EL (cell line): ENCODE results near the gene SGK2.
A peak's percentile ranks its signal among the peaks of the same experiment; 100 is the strongest.

Experiments
- DNase-seq: peaks from one replicate; pipeline ENCODE4 v3.0.0-alpha.2; 2016

The SGK2 gene

DNA sequence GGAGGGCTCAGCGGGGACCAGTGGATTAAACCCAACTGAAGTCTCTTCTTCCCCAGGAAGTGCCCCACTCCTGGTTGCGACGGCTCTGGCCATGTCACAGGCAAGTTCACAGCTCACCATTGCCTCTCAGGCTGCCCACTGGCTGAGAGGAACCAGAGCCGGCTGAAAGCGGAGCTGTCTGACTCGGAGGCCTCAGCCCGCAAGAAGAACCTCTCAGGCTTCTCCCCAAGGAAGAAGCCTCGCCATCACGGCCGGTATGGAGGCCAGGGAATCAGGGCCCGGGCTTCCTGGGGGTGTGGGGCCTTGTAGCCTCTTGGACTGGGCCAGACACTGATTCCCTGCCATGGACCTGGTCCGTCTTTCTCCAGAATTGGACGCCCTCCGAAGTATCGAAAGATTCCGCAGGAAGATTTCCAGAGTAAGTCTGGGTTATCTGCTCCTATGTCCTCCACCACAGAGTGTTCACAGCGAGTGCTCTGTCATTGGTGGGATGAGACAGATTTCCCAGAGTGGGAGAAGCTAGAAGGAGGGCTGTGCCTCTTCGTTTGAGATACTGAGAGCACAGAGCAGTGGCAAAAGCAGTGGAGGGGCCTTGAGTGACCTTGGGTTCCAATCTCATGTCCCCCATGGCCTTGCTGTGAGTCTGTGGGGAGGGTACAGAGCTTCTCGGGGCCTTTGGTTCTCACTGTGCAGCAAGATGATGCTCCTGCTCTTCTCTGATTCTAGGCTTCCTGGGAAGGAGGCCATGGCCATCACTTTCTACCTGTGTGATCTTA lies 22.6 kb upstream of the SGK2 start:
- no peak for DNase-seq

DNA sequence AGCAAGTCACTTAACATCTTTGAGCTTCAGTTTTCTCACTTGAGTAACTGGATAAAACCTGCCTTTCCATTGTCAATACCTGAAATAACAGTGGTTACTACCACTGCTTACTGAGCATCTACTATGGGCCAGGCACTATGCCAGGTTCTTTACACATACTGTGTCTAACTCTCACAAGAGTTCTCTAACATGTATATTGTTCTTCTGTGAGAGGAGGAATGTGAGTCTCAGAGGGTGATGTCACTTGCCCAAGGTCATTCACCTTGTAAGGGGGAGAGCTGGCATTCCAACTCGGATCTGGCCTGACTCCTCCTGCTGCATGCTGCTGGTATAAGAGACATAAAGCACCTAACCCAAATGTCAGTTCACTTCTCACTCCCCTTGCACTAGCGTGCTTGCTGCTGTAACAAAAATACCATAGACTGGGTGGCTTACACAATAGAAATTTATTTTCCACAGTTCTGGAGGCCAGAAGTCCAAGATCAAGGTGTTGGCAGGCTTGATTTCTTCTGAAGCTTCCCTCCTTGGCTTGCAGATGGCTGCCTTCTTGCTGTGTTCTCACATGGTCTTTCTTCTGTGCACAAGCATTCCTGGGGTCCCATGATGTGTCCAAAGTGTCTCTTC lies 21.9 kb upstream of the SGK2 start:
- peak; percentile 34 for DNase-seq

DNA sequence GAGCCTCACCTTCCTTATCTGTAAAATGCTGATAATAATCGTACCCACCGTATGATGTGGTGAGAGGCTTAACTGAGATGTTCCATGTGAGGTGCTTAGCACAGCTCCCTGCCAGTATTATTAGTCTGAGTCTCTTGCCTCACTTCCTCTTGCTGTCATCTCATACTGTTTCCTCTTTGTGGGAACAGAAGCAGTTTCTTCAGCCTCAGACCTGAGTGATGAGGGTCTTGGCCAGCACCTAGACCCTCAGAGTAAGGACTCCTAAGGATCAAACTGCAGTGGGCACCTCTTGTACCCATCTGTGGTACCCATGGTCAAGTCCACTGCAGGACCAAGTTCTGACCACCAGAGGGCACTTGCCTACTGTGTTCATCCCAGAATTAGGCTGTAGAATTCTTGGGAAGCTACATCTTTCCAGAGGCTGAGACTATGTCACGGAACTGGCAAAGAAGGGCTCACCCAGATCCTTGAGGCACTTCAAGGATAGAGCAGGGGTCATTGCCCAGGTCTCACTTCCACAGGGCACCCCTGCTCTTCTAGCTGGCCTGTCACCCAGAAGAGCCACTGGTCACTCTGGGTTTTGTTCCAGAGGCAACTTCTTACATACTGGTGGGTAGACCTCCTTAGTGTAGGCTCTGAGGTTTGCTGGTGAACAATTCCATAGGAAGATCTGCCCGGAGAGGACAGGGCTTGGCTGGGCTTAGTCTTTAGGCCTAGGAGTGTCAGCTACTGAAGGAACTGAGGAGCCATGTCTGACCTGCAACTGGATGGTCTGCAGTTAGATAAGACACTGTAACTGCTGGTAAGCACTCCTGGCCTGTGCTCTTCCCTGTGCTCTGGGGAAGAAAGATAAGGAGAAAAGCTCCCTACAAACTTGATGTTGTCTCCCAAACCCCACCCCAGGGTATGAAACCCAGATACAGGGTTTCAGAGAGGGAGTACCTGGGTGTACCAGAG lies 20.6 kb upstream of the SGK2 start:
- peak; percentile 60 for DNase-seq

DNA sequence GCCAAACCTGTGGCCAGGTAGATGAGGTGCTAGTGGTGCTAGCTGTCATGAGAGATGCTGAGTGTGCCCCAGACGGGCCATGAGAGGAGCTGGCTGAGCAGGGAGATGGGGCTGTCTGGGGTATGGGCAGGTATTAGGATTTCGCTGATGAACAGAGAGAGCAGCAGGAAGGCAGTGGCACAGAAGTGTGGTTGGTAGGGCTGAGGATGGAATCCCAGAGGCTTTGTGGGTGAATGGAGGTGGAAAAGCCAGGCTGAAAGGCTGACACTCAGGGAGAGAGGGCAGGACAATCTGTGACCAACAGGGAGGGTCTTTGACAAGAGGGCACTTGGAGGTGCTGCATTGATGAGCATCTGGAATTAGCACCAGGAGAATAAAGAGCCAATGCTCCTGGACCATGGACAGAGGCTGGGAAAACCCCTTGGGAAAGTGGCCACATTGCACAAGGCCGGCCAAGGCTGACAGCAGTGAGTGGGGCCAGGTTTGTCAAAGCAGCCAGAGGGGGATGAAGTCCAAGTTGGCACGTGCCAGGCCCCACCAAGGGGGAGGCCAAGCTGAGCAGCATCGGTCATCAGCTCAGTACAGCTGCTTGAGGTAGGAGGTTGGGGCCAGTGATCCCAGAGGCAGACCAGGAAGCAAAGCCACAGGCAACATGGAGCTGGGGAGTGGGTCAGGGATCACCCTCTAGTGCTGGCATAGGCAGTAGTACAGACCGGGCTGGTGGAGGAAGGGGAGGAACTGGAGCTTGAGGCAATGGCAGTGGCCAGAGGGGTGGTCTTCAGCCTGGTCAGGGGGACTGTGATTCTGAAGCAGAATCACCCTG lies 19.7 kb upstream of the SGK2 start:
- DNase-seq: no peak

DNA sequence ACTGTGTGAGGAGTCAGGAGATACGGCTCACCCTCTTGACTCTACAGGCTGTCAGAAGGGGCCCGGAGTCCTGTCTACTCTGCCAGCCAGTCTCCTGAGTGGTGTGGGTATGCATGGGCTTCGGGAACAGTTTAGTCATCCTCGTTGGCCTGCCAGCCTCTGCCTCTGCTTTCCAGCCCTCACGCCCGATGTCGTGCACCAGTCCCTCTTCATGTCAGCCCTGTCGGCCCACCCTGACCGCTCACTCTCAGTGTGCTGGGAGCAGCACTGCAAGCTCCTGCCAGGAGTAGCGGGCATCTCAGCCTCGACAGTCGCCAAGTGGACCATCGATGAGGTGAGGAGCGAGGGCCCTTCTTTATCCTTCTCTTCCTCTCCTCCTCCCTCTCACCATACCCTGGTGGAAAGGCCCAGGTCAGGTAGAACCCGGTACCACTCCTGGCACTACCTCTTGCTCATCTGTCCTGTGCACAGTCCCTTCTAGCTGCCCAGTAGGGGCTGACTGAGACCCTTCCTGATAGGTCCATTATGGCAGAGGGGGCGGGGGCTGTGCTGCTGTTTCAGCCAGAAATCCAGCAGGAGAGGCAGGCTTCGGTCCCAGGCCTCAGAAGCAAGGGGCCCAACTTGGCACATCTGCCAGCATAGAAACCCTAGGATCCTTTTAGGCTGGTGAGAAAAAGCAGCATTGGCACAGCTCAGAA lies 18.7 kb upstream of the SGK2 start:
- no peak for DNase-seq

DNA sequence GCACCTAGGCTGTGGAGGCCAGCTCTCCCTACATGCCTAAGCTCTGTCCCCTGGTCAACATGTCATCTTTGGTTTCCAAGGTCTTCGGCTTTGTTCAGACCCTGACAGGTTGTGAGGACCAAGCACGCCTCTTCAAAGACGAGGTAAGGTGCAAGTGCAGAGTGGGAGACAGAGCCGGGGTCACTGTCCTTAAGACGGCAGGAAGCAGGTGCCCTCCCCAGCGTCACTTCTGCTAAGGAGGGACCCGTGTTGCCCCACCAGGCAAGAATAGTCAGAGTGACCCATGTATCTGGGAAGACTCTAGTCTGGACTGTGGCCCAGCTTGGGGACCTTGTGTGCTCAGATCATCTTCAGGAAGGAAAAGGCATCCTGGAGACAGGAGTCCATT lies 18.2 kb upstream of the SGK2 start:
- no peak for DNase-seq

DNA sequence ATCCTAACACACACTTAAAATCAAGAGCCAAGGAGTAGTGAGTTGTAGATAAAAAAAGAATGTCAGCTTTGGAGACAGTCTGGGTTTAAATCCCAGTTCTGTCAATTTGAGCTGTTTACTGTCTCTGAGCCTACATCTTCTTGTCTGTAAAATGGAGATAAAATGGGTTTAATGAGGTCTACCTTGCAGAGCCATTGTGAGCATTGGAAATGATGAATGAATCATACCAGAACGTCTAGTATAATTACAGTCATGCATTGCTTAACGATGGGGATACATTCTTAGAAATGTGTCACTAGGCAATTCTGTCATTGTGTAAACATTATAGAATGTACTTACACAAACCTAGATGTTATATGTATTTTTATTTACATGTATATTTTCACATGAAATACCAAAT lies 17.6 kb upstream of the SGK2 start:
- peak; percentile 70 for DNase-seq

DNA sequence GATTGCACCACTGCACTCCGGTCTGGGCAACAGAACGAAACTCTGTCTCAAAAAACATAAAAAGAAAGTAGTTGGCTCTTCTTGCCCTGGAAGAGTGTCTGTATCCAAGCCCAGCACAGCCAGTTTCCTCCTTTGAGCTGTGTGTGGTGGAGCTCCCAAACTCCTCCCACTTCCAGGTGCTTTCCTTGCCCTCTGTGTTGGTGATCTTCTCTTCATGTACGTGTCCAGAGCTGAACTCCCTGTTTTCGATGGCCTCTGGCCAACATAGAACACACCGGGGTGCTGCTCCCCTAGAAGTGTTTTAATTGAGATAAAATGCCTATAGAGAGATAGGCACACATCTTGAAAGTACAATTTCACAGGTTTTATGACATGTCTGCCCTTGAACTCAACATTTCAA lies 16.7 kb upstream of the SGK2 start:
- DNase-seq: no peak

DNA sequence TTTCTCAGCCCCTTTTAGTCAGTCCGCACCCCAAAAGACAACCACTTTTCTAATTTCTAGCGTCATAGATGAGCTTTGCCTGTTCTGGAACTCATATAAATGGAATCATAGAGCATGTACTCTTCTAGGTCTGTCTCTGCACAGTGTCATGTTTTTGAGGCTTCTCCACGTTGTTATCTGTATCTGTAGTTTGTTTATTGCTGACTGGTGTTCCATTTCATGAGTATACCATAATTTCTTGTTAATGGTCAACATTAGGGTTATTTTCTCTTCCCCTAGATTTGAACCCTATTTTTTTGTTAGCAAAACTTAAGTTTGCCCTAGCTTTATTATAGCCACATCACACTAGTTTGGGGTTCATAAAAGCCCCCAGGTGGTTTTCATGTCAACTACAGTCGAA lies 16.2 kb upstream of the SGK2 start:
- DNase-seq: no peak

DNA sequence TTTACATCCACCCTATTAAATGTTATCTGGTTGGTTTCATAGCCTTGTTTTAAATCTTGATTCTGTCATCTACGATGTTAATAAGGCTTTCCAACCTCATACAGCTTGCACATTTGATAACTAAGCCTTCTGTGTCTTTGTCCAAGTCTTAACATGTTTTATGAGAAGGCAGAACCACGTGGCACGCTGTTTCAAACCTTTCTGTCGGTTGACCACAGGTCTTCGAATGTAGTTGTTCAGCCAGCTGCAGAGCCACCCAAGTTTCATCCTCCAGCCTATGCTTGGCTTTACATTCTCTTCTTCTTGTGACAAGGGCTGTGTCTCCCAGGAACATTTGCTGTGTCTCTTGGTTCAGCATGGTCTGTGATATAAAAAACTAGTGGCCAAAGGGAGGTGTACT lies 15.7 kb upstream of the SGK2 start:
- no peak for DNase-seq

DNA sequence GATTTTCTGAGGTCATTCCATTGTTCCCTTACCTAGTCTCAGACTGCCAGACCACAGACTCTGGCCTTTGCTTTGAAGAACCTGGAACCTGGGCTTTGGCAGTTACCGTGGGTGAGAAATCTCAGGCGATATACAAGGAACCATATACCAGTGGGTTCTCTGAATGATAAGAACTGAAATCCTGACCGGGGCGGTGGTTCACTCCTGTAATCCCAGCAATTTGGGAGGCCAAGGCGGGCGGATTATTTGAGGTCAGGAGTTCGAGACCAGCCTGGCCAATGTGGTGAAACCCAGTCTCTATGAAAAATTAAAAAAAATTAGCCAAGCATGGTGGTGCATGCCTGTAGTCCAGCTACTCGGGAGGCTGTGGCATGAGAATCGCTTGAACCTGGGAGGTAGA lies 14.3 kb upstream of the SGK2 start:
- DNase-seq: no peak

DNA sequence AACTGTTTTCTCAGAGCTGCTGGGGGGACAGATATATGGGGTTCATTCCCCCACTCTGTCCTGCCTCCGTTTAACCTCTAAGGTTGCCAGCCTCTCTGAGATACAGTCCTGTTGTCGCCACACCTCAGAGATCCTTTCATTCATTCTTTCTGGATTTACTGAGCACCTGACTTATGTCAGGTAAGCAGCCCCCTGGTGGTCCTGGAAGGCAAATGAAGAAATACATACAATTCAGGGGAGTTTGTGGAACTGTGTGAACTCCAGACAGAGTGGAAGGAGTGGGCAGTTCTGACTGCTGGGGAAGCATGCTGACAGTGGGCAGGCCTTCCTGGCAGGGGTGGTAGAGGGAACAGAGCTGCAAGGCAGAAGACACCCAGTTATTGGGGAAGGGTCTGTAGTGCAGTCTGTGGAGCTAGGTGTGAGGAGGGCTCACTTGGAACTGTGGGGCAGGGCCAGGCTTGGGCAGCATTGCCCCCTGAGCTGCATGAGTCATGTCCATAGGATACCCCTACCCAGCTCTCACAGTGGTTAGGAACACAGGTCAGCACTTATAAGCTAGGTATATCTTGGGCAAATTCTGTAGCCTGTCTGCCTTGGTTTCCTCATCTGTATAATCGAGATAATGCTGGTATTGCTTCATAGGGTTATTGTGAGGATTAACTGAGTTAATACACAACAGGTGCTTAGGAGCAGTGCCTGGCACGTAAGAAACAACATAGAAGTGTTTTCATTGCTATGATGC lies 12.8 kb upstream of the SGK2 start:
- DNase-seq: no peak

DNA sequence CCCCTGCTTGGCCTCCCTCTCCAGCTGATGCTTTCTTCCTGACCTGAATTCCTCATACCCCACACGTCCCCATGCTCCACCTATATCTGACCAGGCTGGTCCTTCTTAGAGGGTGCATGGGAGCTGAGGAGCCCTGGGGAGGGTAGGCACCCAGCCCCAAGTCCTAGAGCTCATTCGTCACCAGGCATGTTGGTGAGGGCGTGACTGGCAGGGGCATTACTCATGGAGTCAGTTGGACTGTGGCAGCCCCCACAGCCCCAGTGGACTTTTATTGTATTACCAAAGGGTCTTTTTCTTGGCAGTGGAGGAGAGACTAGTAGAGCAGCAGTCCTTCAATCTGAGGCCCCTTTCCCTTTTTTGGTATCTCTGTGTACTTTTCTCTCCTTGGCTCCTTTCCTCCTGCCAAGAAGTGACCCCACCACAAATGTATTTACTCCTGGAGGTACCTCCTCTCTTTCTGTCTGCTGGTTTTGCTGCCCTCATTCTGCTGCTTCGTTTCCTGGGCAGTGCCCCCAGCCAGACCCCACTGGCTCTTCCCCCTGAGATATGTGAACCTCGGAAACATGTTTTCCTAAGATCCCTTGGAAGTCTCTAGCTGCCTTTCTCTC lies 10.4 kb upstream of the SGK2 start:
- no peak for DNase-seq

DNA sequence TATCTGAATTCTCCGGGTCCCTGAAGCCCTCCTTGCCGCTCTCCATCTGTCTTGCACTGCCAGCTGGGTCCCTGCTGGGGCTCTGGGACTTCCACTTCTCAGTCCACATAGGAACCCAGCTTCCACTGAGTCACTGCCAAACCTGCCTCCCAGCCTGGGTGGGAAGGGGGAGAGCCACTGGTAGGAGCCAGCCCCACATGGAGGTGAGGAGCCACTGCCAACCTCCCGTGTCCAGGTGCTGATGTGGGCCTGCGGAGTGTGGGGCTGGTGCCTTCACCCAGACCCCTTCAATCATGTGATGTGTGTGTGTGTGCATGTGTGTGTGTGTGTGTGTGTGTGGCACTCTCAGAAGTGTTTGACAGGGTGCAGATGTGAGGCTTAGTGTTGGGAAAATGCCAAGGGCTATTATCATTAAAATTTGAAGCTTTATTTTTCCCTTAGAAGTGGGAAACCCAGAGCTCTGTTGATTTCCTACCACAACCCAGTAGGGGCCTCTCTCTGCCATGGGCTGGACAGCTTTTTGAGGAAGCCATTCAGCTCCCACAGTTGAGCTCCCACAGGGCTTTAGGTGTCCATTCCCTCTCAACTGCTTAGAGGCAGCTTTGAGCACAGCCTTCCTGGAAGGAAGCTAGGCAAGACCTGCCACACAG lies 9.3 kb upstream of the SGK2 start:
- no peak for DNase-seq

DNA sequence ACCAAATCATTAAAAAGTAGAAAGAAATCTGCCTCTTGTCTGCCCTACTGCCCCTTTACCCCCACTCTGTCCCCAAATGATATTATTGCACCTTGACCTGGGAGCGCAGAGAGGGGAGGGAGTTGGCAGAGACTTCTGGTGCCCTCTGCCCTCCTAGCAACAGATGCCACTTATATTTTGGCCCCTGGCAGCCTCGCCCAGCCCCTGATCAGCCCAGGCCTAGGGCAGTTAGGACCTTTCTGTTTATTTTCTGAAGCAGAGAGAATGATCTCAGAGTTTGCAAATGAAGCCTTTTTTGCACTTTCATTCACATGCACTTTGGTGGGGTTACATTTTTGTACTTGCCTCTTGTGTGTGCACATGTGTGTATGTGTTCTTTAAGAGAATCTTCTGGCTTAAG lies 8.4 kb upstream of the SGK2 start:
- DNase-seq: no peak

DNA sequence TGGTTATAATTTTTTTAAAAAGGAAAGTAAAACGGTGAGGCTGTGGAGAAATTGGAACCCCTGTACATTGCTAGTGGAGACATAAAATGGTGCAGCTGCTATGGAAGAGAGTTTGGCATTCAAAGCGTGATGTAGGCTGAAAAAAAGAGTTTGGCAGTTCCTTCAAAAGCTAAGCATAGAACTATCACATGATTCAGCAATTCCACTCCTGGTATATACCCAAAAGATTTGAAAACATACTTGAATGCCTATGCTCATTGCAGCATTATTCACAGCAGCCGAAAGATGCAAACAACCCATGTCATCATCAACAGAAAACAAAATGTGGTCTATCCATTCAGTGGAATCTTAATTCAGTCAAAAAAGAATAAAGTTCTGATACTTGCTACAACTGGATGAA lies 4.5 kb upstream of the SGK2 start:
- DNase-seq: no peak

DNA sequence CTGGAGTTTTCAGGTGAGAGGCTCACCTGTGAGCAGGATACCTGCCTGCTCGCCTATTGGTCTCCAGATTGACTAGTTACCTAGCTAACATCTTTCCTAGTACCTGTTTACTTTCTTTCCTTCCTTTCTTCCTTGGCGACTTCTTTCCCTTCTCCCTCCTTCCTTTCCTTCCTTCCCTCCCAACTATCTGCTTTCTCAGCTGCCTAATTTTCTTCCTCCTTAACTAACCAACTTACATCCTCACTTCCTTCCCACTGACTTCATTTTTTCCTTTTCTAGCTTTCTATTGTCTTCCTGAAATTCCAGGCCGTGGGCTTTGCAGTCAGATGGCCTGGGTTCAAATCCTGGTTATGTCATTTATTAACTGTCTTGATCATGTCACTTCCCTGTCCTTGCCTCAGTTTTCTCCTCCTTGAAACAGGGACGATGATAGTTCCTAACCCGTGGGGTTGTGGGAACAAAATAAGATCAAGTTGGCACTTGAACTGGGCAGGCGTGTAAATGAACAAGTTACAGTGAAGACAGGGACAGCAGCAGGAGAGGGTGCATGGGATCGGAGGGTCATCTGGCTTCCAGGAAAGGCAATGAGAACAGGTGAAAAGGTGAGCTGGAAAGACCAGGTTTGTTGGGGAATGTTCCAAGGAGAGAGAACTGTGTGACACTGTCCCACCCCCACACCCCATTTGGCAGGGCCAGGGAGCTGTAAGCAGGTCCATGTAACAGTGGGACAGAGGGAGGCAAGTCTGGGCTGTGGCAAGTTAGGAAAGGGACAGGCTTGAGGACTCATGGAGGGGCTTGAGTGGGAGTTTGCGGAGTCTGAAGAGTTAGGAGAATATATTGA lies 540 bp downstream of the SGK2 start:
- no peak for DNase-seq

DNA sequence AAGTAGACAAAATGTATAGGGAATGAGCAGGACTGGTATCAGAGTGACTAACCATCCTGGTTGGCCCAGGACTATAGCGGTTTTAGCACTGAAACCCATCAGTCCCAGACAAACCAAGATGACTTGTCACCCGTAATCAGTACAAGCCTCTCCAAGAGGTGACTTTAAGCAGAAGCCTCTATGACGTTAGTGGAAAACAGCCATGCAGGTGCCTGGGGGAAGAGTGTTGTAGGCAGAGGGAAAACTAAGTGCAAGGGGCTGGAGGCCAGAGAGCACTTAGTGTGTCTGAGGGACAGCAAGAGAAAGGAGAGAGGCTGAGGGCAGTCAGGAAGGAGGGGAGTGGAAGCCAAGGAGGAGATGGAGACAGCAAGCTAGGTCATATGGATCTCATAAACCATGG lies 2.1 kb downstream of the SGK2 start:
- no peak for DNase-seq

DNA sequence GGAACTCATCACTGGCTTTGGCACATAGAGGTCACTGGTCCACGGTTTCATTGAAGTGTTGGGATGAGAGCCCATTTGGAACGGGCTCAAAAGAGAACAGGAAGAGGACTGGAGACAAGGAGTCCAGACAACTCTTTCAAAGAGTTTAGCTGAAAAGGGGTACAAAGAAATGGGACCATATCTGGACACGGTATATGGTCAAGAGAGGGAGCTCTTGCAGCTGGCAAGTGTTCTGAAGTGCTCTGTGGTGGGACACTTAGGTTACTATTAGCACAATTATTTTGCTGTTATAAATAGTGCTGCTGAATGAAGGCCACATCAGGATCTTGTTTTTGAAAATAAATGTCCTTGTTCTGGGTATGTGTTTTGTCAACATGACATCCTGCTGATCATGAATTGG lies 4.6 kb downstream of the SGK2 start:
- DNase-seq: peak; percentile 15

DNA sequence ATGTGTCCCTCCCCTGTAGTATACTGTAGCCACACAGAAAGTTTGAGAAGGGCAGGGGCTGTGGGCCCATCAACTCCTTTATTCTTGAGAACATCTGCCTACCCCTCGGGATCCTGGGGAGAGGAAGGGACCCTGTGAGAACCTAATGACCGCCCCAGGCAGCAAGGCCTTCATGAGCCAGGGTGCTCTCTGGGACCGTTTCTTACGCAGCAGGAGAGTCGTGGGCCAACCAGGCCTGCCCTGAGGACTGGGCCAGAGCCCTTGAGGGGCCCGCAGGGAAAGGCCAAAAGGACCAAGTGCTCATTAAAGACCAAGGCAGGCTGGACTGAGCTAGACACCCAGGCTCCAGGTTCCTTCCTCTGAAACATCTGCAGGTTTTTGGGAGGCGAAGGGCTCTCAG lies 5.2 kb downstream of the SGK2 start:
- no peak for DNase-seq
